Left ventricle myocardium superior (tissue), 1 donor: ENCODE measurements around the gene FAM216A. TPM values are rescaled to one million over a fixed set of nuclear protein-coding genes. Genes with fewer than 3 reads are reported as not detected.
"Not testable (repeated sequence)": the region's sequence is repeated elsewhere in the genome, so short reads cannot be mapped to it uniquely, and the experiment has no call there.

Experiments
- ATAC-seq: fragments of 200-7000 bp; cut with Tn5 transposase; one replicate; pipeline ENCODE4 v1.9.1; 2020; ENCODE audit warnings: mild to moderate bottlenecking, moderate library complexity
- DNase-seq: peaks from one replicate; pipeline ENCODE4 v3.0.0-alpha.2; 2020
- intact Hi-C: fragments of 100-400 bp; cut with micrococcal nuclease; formaldehyde crosslinking; loops from one replicate; pipeline ENCODE4 v1.11.0; 2022
- total RNA-seq: library from RNA; stranded (reverse); fragmentation: NEBNext Ultra II Directional; extraction: Animal tissue kit (Norgen Biotek cat#: 25700); gene quantifications from one replicate; pipeline ENCODE4 v1.2.1, GENCODE V29; 2021
- donor health status: DM: no; HTN: yes; CAD: no; lungs with severe emphysema.

The FAM216A gene
- total RNA-seq, 1 donor from 2014 or later: 3.8 TPM

DNA sequence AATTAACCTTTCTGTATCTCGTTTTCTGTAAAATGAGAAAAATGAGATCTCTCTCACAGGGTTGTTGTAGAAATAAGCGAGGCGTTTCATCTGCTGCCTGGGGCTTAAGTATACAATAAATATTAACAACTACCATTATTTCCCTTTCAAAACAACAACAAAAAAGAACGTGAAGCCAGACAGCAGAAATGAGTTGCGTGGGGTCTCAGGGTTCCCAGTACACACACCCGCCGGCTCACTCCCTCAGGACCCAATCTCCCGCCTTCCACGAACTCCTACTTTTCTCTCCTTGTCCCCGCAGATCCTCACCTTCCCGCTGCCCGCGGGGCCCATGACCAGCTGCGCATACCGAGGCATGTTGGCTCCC, 815 bp upstream of the FAM216A start:
- no peak for ATAC-seq
- intact Hi-C loops: no loop called here
- DNase-seq: no peak

- intact Hi-C loops: no loop called here
- no peak for DNase-seq
- no peak for ATAC-seq
Measured at GRCh38 chr12:110475426-110475825, 6.8 kb downstream of the FAM216A start.

DNA sequence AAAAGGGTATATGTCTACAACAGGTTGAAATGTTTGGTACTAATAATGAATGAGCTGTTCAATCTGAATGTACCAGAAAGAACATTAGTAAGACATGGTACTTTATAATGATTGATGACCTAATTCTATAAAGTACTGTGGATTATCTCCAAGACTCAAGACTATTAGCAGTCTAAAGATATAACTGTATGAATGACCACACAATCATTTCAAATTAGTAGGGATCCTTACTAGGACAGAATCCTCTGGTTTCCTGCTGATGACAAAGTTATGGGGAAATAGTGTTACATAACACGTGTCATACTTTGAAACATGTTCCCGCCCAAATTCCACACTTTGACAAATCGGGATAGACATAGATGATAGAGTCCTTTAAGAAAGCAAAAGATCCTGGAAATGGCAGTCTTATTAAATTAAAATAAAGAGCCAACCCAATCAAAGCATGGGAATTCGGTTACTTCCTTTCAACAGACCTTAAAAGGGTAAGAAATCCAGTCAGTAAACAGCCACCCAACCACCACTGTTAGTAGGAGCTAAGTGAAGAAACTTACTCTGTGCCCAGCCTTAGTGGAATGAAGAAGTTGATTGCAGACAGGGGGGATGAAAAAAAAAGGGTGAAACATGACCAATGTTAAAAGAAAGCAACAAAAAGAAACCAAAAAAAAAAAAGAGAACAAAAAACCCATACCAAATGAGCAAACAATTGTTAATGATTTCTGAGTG, 30.5 kb downstream of the FAM216A start:
- intact Hi-C loops: no loop called here
- ATAC-seq (no peak), DNase-seq (no peak)

- intact Hi-C loops: no loop called here
- ATAC-seq (peak; percentile 32), DNase-seq (no peak)
Measured at GRCh38 chr12:110501399-110501751, 32.7 kb downstream of the FAM216A start.

DNA sequence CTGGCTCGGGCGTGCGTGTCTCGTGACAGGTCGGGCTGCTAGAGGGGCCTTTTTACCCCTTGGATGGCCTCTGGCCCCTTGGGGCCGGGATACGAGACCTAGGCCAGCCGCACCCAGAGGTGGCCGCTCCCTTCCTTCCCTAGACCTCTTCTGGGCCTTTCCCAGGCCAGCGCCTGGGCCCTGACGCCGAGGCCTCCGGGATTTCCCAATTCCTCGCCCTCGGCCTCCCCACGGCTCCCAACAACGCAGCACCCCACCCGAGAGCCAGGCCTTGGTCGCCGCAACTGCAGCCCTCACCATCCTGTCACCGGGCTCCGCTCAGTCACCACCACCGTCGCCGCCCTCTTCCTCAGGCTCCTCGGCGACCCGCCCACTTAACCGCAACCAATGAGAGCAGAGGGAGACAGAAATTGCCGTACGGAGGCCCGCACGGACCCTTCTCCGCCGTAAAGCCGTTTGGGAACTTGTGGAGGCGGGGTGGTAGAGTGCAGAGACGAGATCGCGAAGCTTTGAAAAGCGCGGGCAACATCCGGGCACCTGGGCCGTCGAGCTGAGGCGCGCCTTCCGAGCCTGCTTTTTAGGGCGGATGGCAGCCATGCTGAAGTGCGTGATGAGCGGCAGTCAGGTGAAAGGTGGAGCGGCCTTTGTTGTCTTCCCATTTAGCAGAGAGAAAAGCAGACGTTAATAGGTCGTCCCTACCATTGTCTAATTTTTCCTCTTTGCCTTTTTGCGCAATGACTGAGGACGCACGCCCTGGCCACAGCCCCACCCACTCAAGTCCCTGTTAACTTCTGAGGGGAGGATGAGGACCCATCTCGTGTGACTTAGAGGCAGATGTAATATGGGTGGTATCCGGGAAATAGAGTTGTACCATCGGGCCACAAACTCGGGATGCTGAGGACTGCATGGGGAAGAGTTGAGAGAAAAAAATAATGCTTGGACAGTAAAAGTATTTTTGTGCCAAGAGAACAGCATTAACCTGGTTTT, 33.4 kb downstream of the FAM216A start, which contains the start of the genes RAD9B and VPS29:
Gene RAD9B, plus strand, starts transcription at position 580 of the 987 bp plus-strand sequence. Its CDS starts 7 bp downstream, at position 587.
Gene VPS29, minus strand, starts transcription at position 360 of the 987 bp plus-strand sequence. Its CDS starts 60 bp downstream, at position 300.
- peak; percentile 98 for ATAC-seq
- DNase-seq: peak; percentile 98
- intact Hi-C loops: no loop called here

DNA sequence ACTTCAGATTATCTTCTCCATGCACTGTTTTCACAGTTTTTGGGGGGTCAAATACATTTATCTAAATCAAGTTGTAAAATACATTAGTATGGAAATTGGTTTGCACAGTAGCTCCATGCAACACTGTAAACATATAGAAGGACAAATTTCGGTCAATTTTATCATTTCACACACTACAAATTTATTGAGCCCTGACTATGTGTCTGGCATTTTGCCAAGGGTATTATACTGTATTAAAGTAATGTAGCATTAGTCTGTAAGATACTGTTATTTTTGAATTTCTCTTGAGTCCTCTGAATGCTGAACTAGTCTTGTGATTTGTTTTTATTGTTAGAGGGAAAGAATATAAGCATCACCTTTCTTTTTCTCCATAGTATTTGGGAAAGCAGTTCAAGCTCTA, 34.8 kb downstream of the FAM216A start:
- DNase-seq (no peak), ATAC-seq (no peak)
- intact Hi-C loops: no loop called here

DNA sequence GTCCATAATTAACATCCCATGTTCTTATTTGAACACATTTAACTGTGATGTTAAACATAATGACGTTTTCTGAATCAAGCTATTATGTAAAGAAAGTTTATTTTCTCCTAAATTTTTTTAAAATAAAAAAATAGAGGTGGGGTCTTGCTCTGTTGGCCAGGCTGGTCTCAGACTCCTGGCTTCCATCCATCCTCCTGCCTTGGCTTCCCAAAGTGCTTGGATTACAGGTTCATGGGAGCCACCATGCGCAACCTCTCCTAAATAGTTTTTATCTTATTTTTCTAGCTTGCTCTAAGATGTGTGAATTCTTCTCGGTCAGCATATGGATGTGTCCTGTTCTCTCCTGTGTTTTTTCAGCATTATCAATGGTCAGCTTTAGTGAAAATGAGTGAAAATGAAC, 36.7 kb downstream of the FAM216A start:
- DNase-seq: no peak
- intact Hi-C loops: no loop called here
- ATAC-seq: no peak

DNA sequence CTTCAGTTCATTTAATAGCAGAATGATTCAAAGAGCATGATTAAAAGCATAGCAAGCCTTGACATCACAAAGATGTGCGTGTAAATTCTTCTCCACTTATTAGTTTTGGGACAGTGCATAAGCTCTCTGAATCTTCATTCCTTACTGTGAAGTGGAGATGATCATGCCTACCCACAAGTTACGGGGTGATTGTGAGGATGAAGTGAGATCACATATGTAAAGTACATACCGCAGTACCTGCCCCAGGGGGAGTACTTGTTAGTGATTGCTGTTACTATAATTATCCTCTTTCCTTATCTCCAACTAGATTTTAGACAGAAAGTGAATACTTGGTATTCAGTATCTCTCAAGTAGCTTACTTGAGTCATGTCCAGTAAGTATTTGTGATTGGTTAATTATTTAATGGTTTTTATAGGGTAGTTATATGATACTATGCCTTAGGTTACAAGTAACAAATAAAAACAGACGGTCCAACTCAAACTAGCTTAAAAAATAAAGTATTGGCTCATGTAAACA, 39.5 kb downstream of the FAM216A start:
- DNase-seq: no peak
- intact Hi-C loops: no loop called here
- no peak for ATAC-seq

DNA sequence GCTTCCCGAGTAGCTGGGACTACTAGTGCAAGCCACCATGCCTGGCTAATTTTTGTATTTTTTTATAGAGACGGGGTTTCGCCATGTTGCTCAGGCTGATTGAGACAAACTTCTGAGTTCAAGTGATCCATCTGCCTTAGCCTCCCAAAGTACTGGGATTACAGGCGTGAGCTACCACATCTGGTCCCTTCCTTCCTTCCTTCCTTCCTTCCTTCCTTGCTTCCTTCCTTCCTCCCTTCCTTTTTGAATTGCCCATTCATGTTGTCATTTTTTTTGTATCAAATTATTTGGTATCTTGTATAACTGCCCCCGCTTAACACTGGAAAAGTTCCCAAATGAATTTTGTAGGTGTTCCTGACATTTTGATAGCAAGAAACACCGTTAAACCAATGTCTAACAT, 45.2 kb downstream of the FAM216A start:
- no peak for DNase-seq
- intact Hi-C loops: loop anchor here (5.0 kb wide), 1 partner anchor 88 kb away; no protein-coding TSS in a partner anchor
- no peak for ATAC-seq

GRCh38 chr12:110514363-110514762, 45.7 kb downstream of the FAM216A start:
- no peak for ATAC-seq
- DNase-seq: no peak
- intact Hi-C loops: loop anchor here (5.0 kb wide), 1 partner anchor 88 kb away; no protein-coding TSS in a partner anchor

DNA sequence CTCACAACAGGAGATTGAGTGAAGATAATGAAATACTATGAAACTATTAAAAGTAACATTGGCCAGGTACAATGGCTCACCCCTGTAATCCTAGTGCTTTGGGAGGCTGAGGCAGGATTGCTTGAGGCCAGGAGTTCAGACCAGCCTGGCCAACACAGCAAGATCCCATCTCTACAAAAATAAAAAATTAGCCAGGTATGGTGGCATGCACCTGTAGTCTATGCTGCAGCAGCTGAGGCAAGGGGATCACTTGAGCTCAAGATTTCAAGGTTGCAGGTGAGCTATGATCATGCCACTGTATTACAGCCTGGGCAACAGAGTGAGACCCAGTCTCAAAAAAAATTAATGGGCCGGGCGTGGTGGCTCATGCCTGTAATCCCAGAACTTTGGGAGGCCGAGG, 48.4 kb downstream of the FAM216A start:
- DNase-seq (no peak), ATAC-seq (no peak)
- intact Hi-C loops: no loop called here

GRCh38 chr12:110518014-110518413, 49.4 kb downstream of the FAM216A start:
- ATAC-seq, DNase-seq, intact Hi-C loops: not testable (repeated sequence)

DNA sequence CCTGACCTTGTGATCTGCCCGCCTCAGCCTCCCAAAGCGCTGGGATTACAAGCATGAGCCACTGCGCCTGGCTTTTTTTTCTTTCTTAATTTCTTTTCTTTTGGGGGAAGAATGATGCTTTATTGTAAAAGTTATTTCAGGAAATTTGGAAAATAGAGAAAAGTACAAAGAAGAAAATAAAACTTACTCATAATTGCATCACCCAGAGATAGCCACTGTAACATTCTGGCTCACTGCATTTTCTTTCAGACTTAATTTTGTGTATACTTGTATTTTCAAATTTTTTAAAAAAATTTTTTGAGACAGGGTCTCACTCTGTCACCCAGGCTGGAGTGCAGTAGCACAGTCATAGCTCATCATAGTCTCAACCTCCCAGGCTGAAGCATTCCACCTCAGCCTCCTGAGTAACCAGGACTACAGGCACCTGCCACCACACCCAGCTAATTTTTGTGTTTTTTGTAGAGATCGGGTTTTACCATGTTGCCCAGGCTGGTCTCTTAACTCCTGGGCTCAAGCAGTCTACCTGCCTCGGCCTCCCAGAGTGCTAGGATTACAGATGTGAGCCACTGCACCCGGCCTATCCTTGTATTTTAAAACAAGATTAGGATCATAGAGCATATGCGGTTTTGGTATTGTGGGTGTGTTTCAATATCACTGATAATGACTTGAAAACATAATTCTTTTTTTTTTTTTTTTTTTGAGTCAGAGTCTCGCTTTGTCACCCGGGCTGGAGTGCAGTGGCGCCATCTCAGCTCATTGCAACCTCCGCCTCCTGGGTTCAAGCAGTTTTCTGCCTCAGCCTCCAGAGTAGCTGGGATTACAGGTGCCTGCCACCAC, 52.4 kb downstream of the FAM216A start:
- ATAC-seq, DNase-seq, intact Hi-C loops: not testable (repeated sequence)

GRCh38 chr12:110528277-110528839, 59.7 kb downstream of the FAM216A start:
- intact Hi-C loops: no loop called here

DNA sequence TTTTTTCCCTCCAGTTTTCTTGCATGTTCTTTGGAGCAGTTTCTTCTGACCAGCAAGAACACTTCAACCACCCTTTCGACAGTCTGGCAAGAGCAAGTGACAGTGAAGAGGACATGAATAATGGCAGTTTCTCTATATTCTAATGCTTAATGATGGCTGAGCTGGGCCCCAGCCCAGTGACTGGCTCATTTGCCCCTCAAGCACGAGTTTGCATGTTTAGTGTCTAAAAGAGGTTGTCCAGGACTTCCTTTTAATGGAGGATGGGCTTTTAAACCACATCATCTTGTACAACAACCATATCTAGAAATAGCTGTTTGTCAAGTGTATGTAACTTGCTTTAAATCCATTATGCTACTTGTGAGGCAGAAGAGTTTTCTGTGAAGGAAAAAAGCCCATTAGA, 61.9 kb downstream of the FAM216A start:
- intact Hi-C loops: no loop called here
- no peak for DNase-seq
- ATAC-seq: no peak

More at GRCh38 chr12:110528277-110528839, 59.7 kb downstream of the FAM216A start:
- DNase-seq (no peak), ATAC-seq (no peak)

- ATAC-seq: no peak
- intact Hi-C loops: no loop called here
- no peak for DNase-seq
Measured at GRCh38 chr12:110531741-110532333, 63.2 kb downstream of the FAM216A start.

GRCh38 chr12:110532644-110533043, 64.0 kb downstream of the FAM216A start:
- no peak for ATAC-seq
- DNase-seq: no peak
- intact Hi-C loops: no loop called here

GRCh38 chr12:110533607-110534006, 65.0 kb downstream of the FAM216A start:
- DNase-seq (no peak), ATAC-seq (no peak)
- intact Hi-C loops: no loop called here
